Endothelial cell of umbilical vein (primary cell): ENCODE measurements around the gene IPO9. TPM values are rescaled to one million over a fixed set of nuclear protein-coding genes. Genes with fewer than 3 reads are reported as not detected.

Experiments
- BruUV-seq: library from RNA; stranded (reverse); fragments of 400-500 nt; replicated peaks from 2 replicates; lab custom pipeline; 2021; lab: Mats Ljungman, UMichigan
- CTCF ChIA-PET: fragments of 300-600, 350-600 bp; sonication (Branson Sonifier 250); formaldehyde crosslinking; loops from one replicate; lab custom pipeline; 2021; ENCODE audit warnings: antibody characterized with exemption, inconsistent platforms; lab: Charles Lee
- POLR2A ChIA-PET: fragments of 300-600, 350-600 bp; sonication (Branson Sonifier 250); formaldehyde crosslinking; loops from one replicate; lab custom pipeline; 2021; ENCODE audit warnings: antibody characterized with exemption, inconsistent platforms; lab: Charles Lee
- DNase-seq: peaks from one replicate; pipeline ENCODE4 v3.0.0-alpha.2; 2011; ENCODE audit warnings: low read depth, low spot score
- FAIRE-seq: peaks from 2 replicates; lab custom pipeline; 2011; peaks lifted over from hg19 to GRCh38; lab: Jason Lieb, UNC
- H2AFZ ChIP-seq: 2 replicates; pipeline ENCODE4 v1.6.0; 2012; ENCODE audit warnings: low read depth, low read length, control low read depth, inconsistent platforms
- H3K27ac ChIP-seq: 2 replicates; pipeline ENCODE4 v1.5.1; 2011; ENCODE audit warnings: low read depth, mild to moderate bottlenecking, control low read depth, low read length, moderate library complexity; ENCODE audit not compliant: insufficient read depth
- H3K27me3 ChIP-seq, 2 experiments: 2 replicates each; pipeline versions ENCODE4 v1.6.0 to v1.6.1; 2011; ENCODE audit warnings: low read length in 2 of 2, mixed read lengths in 1 of 2; ENCODE audit not compliant: control insufficient read depth in 2 of 2, insufficient read depth in 2 of 2
- H3K36me3 ChIP-seq, 2 experiments: 2 replicates in 1 of 2; 3 replicates in 1 of 2; pipeline ENCODE4 v1.5.1; 2011; ENCODE audit warnings: low read length in 2 of 2, mild to moderate bottlenecking in 1 of 2, moderate library complexity in 1 of 2; ENCODE audit not compliant: control insufficient read depth in 2 of 2, insufficient read depth in 2 of 2; ENCODE audit errors: extremely low read depth in 1 of 2
- H3K4me1 ChIP-seq: 3 replicates; pipeline ENCODE4 v1.5.1; 2011; ENCODE audit warnings: mild to moderate bottlenecking, low read length; ENCODE audit not compliant: control insufficient read depth, insufficient read depth; ENCODE audit errors: extremely low read depth
- H3K4me2 ChIP-seq: 2 replicates; pipeline ENCODE4 v1.6.1; 2011; ENCODE audit warnings: low read length, control low read depth, mixed read lengths; ENCODE audit not compliant: insufficient read depth
- H3K4me3 ChIP-seq, 3 experiments: fragments of 200-600 bp in 1 of 3; sonication (generic), shearing (Covaris generic) in 1 of 3; replicated peaks in 1 of 3; 2 replicates each; pipeline ENCODE4 v1.5.1; 2011 to 2016; ENCODE audit warnings: control low read depth in 3 of 3, low read length in 3 of 3, mild to moderate bottlenecking in 2 of 3, inconsistent platforms in 1 of 3, low read depth in 1 of 3, moderate library complexity in 1 of 3; ENCODE audit not compliant: insufficient read depth in 1 of 3
- H3K79me2 ChIP-seq: 2 replicates; pipeline ENCODE4 v1.6.0; 2012; ENCODE audit warnings: low read length, inconsistent platforms; ENCODE audit not compliant: control insufficient read depth, insufficient read depth
- H3K9ac ChIP-seq: replicated peaks from 2 replicates; pipeline ENCODE3; 2011; ENCODE audit warnings: low read length, control low read depth; ENCODE audit not compliant: insufficient read depth; ENCODE audit errors: extremely low read depth
- H3K9me1 ChIP-seq: replicated peaks from 3 replicates; pipeline ENCODE4 v1.6.0; 2011; ENCODE audit warnings: mild to moderate bottlenecking, low read length; ENCODE audit not compliant: control insufficient read depth, insufficient read depth; ENCODE audit errors: extremely low read depth
- H3K9me3 ChIP-seq: replicated peaks from 2 replicates; pipeline ENCODE4 v1.5.1; 2012; ENCODE audit warnings: low read length, inconsistent platforms; ENCODE audit not compliant: control insufficient read depth, insufficient read depth
- H4K20me1 ChIP-seq: replicated peaks from 2 replicates; pipeline ENCODE3; 2011; ENCODE audit warnings: mild to moderate bottlenecking, low read length; ENCODE audit not compliant: control insufficient read depth, insufficient read depth; ENCODE audit errors: extremely low read depth
- EZH2 ChIP-seq: IDR thresholded peaks from 2 replicates; pipeline ENCODE4 v1.6.1; 2012; ENCODE audit warnings: borderline replicate concordance, low read depth, mild to moderate bottlenecking, moderate library complexity, low read length, inconsistent platforms; ENCODE audit not compliant: severe bottlenecking
- FOS ChIP-seq: IDR thresholded peaks from 2 replicates; pipeline ENCODE4 v1.6.1; 2011; ENCODE audit warnings: mild to moderate bottlenecking, low read length, moderate library complexity, borderline replicate concordance; ENCODE audit not compliant: insufficient read depth
- GATA2 ChIP-seq: IDR thresholded peaks from 2 replicates; pipeline ENCODE4 v1.7.0; 2011; ENCODE audit warnings: low read depth, mild to moderate bottlenecking, moderate library complexity, mixed read lengths, low read length; ENCODE audit not compliant: insufficient read length, insufficient read depth
- JUN ChIP-seq: IDR thresholded peaks from 2 replicates; pipeline ENCODE4 v1.6.1; 2011; ENCODE audit warnings: borderline replicate concordance, low read depth; ENCODE audit not compliant: insufficient read length, insufficient read depth
- MYC ChIP-seq: IDR thresholded peaks from one replicate; pipeline ENCODE4 v1.6.1; 2011; ENCODE audit warnings: mild to moderate bottlenecking, low read depth, low read length
- POLR2A ChIP-seq: IDR thresholded peaks from 2 replicates; pipeline ENCODE4 v1.6.1; 2012; ENCODE audit warnings: low read depth, mild to moderate bottlenecking, control low read depth, low read length
- POLR2AphosphoS5 ChIP-seq: IDR thresholded peaks from 2 replicates; pipeline ENCODE4 v1.6.1; 2012; ENCODE audit warnings: low read depth, mild to moderate bottlenecking, control low read depth, low read length, moderate library complexity; ENCODE audit not compliant: insufficient read depth
- dilution Hi-C: fragments of 300-500 bp; cut with MboI; formaldehyde crosslinking; loops from one replicate; pipeline ENCODE4 v1.15.0; 2019; ENCODE audit warnings: low sequenced_read_pairs; ENCODE audit not compliant: extremely low pct_ligation_motif_present
- intact Hi-C: fragments of 100-400 bp; cut with micrococcal nuclease; formaldehyde crosslinking; loops from one replicate; pipeline ENCODE4 v1.10.0; 2022
- polyA plus RNA-seq, 4 experiments: library from polyadenylated mRNA; depleted of rRNA in 3 of 4; stranded (reverse) in 3 of 4; unstranded in 1 of 4; fragments of >200 nt; gene quantifications; 2 replicates each; pipeline versions ENCODE4 v1.2.1 to v1.2.3, GENCODE V29; 2011 to 2012; ENCODE audit warnings: missing spikeins in 1 of 4
- total RNA-seq: library from RNA; stranded (reverse); gene quantifications from 2 replicates; pipeline ENCODE4 v1.2.3, GENCODE V29; 2021
- TF ChIP-seq, protein P1 (sequence below): IDR thresholded peaks from 2 replicates; pipeline ENCODE4 v1.6.1; 2011; ENCODE audit not compliant: insufficient read depth, insufficient read length
- TF ChIP-seq, protein P2 (sequence below), 2 donors: IDR thresholded peaks; 1 replicate in 1 of 2; 2 replicates in 1 of 2; pipeline ENCODE4 v1.5.1; 2011; ENCODE audit warnings: low read length in 2 of 2, mild to moderate bottlenecking in 2 of 2, moderate library complexity in 2 of 2, control low read depth in 1 of 2, inconsistent platforms in 1 of 2, low read depth in 1 of 2; ENCODE audit not compliant: insufficient read depth in 1 of 2; ENCODE audit errors: extremely low read depth in 1 of 2

The IPO9 gene
- total and polyA plus RNA-seq, 2 donors (not counting 3 experiments of a cell fraction or from before 2014, with no cell fraction given), result 53.4 to 104 TPM

DNA sequence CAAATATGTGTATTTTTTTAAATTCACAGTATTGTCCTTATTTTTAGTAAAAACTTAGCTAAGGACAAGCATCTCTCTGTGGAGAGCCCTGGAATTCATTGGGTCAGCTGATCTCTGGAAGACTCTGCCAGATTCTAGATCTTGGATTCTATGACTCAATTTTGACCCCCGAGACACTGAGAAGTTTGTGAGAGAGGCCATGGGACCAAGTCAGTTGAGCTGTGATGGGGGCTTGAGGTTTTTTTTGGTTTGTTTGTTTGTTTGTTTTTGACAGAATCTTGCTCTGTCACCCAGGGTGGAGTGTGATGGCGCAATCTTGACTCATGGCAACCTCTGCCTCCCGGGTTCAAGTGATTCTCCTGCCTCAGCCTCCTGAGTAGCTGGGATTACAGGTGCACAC, 73.2 kb downstream of the IPO9 start:
- intact Hi-C loops, result no loop called here
- CTCF ChIA-PET, result interaction anchor here (0.6 to 3.6 kb wide), 6 partner anchors 13 to 217 kb away, joined by 3 to 19 read pairs (median 3); partner anchors contain the start of genes LMOD1 and TIMM17A
- no peak for DNase-seq

More for the DNA sequence above, 73.2 kb downstream of the IPO9 start:
- Histone ChIP-seq H3K9me1 (no peaks in the 10 kb centered on the region), H3K4me1 (peaks cover 13% of the 10 kb centered on the region), H3K27ac (no peak overlapping the region), H3K9ac (no peak overlapping the region), H4K20me1 (no peaks in the 10 kb centered on the region), H3K4me3 (no peak overlapping the region), H3K4me2 (no peak overlapping the region), H3K79me2 (no peaks in the 10 kb centered on the region), H2AFZ (no peak overlapping the region), H3K36me3 (no peaks in the 10 kb centered on the region), H3K27me3 (no peaks in the 10 kb centered on the region), H3K9me3 (no peaks in the 10 kb centered on the region)
- FAIRE-seq, result no peak
- POLR2A ChIA-PET, result no interaction called here
- no peak for TF ChIP-seq POLR2AphosphoS5
- TF ChIP-seq, protein P1, sequence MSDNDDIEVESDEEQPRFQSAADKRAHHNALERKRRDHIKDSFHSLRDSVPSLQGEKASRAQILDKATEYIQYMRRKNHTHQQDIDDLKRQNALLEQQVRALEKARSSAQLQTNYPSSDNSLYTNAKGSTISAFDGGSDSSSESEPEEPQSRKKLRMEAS, result no peak
- TF ChIP-seq, protein P2, sequence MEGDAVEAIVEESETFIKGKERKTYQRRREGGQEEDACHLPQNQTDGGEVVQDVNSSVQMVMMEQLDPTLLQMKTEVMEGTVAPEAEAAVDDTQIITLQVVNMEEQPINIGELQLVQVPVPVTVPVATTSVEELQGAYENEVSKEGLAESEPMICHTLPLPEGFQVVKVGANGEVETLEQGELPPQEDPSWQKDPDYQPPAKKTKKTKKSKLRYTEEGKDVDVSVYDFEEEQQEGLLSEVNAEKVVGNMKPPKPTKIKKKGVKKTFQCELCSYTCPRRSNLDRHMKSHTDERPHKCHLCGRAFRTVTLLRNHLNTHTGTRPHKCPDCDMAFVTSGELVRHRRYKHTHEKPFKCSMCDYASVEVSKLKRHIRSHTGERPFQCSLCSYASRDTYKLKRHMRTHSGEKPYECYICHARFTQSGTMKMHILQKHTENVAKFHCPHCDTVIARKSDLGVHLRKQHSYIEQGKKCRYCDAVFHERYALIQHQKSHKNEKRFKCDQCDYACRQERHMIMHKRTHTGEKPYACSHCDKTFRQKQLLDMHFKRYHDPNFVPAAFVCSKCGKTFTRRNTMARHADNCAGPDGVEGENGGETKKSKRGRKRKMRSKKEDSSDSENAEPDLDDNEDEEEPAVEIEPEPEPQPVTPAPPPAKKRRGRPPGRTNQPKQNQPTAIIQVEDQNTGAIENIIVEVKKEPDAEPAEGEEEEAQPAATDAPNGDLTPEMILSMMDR (IDR thresholded peaks at IDR 0.05; ENCODE audit: extremely low read depth in 1 of 2, insufficient read depth in 1 of 2, low read depth in 1 of 2, low read length in 2 of 2), result no peak
- TF ChIP-seq GATA2, result no peak
- TF ChIP-seq JUN, result no peak
- TF ChIP-seq MYC, result no peak
- no peak for TF ChIP-seq POLR2A
- TF ChIP-seq EZH2, result no peak
- TF ChIP-seq FOS, result no peak
- BruUV-seq, result no TSS peak
- dilution Hi-C loops, result no loop called here
